Myocyte (in vitro differentiated cells): ENCODE results near the gene LST1. TPM values are rescaled to one million over a fixed set of nuclear protein-coding genes. Genes with fewer than 3 reads are reported as not detected.
A peak's percentile ranks its signal among the peaks of the same experiment; 100 is the strongest.

Experiments
- DNase-seq: peaks from one replicate; pipeline ENCODE4 v3.0.0-alpha.2; 2012; ENCODE audit warnings: low read depth
- total RNA-seq: library from RNA; depleted of rRNA; stranded (reverse); fragments of >200 nt; gene quantifications from 2 replicates; pipeline ENCODE4 v1.2.3, GENCODE V29; 2014

LST1 gene
- total RNA-seq, 1 donor from 2014 or later = not detected

DNA sequence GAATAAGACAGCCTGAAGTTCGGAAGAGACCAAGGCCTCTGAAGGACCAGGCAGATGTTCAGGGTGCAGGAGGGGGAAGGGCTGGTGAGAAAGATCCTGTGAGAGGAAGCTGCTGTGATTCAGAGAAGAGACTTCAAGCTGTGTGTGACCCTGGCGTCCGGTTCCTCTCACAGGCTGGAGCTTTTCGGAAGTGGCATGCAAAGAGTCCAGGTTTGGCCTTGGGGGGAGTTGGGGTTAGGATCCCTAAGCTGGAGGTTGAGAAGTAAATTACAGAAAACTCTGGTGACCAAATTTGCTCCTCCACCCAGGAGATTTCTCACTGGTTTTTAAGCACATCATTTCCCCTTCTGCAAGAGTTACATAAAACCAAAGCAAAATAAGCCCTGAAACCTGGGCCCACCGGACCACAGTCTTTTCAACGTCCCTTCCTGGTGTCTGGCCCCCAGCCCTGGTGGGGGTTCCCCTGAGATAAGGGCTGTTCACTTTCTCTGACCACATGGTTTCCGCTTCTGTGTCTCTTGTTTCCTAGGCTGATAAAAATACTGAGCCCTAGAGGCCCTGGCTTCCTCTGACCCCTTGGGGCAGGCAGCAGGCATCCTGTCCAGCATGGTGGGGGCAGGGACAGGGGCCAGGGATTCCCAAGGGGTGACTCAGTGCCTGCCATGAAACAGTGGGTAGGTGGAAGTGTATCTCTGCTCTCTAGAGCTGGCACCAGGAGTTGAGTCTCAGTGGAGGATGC is 25.9 kb upstream of the LST1 start:
- DNase-seq = peak; percentile 85

DNA sequence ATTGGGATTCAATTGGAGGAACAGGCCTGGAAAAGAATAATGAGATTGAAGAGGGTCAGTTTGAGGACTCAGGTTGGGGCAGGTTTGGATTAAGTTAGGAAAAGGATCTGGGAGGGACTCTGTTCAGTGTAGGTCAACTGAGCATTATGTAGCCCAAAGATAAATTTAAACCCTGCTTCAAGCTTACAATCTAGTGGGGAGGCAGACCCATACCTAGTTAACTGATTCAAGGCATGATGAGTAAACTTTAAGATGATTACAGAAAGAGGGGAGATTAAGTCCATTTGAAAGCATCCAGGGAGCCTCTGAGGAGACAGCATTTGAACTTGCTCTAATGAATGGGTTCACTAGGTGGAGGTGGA is 25.4 kb upstream of the LST1 start:
- DNase-seq = no peak

DNA sequence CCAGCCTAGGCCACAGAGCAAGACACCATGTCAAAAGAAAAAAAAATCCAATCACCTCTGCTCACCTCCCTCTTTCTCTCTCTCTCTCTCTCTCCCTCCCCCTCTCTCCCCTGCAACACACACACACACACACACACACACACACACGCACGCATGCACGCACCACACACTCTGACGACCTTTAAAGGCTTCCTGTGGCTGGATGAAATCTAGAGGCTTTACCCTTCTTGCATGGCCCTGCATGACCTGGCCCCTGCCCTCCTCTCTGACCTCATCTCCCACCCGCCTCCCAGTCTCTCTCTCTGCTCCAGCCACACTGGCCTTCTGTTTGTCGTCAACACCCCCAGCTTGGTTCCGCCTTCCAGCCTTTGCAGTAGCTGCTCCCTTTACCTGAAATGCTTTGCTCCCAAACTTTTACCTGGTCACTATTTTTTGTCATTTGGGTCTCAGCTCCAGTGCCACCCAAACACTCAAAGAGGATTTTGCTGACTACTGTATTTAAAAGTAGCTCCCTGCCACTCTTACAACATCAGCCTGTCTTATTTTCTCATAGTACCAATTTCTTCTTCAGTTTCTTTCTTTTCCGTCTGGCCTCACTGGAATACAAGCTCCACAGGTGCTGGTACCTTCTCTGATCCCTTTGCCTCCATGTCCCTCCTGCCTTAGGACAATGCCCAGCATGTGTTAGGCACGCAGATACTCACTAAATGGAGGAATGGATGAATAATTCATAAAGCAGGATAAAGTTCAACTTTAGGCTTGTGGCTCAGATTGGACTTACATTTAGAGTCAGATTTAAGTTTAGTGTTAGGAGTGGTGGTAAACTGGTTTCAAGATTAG is 18.3 kb upstream of the LST1 start:
- DNase-seq = no peak

DNA sequence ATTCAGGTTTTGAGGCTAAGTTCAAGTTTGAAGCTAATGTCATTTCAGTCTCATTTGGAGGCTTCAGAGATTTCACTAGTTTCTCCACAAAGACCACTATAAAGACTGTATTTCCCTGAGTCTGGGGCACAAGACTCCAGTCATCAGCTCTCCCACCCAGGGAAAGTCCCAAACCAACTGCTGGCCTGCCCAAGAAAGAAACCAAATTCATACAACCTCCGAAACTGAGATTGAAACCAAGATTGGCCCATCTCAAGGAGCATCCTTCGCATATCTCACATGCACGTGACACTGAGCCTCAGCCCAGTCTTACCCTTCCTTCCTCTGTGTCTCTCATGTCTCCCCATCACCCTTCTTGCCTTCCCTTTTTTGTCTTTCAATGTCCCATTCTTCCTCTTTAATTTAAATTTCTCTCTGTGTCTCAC is 17.5 kb upstream of the LST1 start:
- no peak for DNase-seq

DNA sequence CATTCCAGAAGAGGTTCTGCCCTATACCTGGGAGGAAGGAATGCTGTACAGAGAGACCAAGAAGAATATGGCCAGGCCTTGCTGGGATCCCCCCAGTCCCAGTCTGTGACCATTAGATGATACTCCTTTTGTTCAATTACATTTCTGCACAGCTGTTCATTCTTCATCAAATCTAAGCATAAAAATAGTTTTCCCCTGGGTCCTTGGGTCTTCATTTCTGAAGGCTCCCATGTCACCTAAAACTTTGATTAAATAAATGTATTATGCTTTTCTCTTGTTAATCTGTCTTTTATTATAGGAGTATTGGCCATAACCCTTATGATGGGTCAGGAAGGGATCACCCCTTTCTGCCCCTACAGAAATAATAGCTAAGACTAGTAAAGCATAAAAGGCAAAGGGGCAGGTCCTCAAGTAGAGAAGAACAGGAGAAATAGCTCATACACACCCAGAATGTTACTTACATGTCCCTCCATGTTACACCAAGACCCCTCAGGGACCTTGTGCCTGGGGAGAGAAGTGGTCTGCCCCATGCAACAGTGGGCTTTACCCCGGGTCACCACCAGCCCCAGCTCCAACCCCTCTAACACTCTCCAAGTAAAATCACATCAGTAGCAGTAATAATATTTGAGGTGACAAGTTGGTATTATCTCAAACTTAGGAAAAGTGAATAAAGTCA is 16.1 kb upstream of the LST1 start:
- DNase-seq = no peak

DNA sequence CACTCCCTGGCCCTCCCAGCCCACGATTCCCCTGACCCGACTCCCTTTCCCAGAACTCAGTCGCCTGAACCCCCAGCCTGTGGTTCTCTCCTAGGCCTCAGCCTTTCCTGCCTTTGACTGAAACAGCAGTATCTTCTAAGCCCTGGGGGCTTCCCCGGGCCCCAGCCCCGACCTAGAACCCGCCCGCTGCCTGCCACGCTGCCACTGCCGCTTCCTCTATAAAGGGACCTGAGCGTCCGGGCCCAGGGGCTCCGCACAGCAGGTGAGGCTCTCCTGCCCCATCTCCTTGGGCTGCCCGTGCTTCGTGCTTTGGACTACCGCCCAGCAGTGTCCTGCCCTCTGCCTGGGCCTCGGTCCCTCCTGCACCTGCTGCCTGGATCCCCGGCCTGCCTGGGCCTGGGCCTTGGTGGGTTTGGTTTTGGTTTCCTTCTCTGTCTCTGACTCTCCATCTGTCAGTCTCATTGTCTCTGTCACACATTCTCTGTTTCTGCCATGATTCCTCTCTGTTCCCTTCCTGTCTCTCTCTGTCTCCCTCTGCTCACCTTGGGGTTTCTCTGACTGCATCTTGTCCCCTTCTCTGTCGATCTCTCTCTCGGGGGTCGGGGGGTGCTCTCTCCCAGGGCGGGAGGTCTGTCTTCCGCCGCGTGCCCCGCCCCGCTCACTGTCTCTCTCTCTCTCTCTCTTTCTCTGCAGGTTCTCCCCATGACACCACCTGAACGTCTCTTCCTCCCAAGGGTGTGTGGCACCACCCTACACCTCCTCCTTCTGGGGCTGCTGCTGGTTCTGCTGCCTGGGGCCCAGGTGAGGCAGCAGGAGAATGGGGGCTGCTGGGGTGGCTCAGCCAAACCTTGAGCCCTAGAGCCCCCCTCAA is 13.8 kb upstream of the LST1 start, which contains the start of gene LTA:
Gene LTA, plus strand, starts transcription at position 249 of the 871 bp plus-strand sequence. Its CDS starts 454 bp downstream, at position 703.
- no peak for DNase-seq

DNA sequence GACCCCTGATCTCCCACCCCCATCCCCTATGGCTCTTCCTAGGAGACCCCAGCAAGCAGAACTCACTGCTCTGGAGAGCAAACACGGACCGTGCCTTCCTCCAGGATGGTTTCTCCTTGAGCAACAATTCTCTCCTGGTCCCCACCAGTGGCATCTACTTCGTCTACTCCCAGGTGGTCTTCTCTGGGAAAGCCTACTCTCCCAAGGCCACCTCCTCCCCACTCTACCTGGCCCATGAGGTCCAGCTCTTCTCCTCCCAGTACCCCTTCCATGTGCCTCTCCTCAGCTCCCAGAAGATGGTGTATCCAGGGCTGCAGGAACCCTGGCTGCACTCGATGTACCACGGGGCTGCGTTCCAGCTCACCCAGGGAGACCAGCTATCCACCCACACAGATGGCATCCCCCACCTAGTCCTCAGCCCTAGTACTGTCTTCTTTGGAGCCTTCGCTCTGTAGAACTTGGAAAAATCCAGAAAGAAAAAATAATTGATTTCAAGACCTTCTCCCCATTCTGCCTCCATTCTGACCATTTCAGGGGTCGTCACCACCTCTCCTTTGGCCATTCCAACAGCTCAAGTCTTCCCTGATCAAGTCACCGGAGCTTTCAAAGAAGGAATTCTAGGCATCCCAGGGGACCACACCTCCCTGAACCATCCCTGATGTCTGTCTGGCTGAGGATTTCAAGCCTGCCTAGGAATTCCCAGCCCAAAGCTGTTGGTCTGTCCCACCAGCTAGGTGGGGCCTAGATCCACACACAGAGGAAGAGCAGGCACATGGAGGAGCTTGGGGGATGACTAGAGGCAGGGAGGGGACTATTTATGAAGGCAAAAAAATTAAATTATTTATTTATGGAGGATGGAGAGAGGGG is 12.6 kb upstream of the LST1 start:
- DNase-seq = no peak

DNA sequence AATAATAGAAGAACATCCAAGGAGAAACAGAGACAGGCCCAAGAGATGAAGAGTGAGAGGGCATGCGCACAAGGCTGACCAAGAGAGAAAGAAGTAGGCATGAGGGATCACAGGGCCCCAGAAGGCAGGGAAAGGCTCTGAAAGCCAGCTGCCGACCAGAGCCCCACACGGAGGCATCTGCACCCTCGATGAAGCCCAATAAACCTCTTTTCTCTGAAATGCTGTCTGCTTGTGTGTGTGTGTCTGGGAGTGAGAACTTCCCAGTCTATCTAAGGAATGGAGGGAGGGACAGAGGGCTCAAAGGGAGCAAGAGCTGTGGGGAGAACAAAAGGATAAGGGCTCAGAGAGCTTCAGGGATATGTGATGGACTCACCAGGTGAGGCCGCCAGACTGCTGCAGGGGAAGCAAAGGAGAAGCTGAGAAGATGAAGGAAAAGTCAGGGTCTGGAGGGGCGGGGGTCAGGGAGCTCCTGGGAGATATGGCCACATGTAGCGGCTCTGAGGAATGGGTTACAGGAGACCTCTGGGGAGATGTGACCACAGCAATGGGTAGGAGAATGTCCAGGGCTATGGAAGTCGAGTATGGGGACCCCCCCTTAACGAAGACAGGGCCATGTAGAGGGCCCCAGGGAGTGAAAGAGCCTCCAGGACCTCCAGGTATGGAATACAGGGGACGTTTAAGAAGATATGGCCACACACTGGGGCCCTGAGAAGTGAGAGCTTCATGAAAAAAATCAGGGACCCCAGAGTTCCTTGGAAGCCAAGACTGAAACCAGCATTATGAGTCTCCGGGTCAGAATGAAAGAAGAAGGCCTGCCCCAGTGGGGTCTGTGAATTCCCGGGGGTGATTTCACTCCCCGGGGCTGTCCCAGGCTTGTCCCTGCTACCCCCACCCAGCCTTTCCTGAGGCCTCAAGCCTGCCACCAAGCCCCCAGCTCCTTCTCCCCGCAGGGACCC is 11.7 kb upstream of the LST1 start:
- no peak for DNase-seq

DNA sequence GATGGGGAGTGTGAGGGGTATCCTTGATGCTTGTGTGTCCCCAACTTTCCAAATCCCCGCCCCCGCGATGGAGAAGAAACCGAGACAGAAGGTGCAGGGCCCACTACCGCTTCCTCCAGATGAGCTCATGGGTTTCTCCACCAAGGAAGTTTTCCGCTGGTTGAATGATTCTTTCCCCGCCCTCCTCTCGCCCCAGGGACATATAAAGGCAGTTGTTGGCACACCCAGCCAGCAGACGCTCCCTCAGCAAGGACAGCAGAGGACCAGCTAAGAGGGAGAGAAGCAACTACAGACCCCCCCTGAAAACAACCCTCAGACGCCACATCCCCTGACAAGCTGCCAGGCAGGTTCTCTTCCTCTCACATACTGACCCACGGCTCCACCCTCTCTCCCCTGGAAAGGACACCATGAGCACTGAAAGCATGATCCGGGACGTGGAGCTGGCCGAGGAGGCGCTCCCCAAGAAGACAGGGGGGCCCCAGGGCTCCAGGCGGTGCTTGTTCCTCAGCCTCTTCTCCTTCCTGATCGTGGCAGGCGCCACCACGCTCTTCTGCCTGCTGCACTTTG is 10.7 kb upstream of the LST1 start, which contains the start of gene TNF:
Gene TNF, plus strand, starts transcription at position 231 of the 567 bp plus-strand sequence. Its CDS starts 177 bp downstream, at position 408.
- DNase-seq = no peak

DNA sequence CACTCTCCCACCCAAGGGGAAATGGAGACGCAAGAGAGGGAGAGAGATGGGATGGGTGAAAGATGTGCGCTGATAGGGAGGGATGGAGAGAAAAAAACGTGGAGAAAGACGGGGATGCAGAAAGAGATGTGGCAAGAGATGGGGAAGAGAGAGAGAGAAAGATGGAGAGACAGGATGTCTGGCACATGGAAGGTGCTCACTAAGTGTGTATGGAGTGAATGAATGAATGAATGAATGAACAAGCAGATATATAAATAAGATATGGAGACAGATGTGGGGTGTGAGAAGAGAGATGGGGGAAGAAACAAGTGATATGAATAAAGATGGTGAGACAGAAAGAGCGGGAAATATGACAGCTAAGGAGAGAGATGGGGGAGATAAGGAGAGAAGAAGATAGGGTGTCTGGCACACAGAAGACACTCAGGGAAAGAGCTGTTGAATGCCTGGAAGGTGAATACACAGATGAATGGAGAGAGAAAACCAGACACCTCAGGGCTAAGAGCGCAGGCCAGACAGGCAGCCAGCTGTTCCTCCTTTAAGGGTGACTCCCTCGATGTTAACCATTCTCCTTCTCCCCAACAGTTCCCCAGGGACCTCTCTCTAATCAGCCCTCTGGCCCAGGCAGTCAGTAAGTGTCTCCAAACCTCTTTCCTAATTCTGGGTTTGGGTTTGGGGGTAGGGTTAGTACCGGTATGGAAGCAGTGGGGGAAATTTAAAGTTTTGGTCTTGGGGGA is 10.0 kb upstream of the LST1 start:
- no peak for DNase-seq

DNA sequence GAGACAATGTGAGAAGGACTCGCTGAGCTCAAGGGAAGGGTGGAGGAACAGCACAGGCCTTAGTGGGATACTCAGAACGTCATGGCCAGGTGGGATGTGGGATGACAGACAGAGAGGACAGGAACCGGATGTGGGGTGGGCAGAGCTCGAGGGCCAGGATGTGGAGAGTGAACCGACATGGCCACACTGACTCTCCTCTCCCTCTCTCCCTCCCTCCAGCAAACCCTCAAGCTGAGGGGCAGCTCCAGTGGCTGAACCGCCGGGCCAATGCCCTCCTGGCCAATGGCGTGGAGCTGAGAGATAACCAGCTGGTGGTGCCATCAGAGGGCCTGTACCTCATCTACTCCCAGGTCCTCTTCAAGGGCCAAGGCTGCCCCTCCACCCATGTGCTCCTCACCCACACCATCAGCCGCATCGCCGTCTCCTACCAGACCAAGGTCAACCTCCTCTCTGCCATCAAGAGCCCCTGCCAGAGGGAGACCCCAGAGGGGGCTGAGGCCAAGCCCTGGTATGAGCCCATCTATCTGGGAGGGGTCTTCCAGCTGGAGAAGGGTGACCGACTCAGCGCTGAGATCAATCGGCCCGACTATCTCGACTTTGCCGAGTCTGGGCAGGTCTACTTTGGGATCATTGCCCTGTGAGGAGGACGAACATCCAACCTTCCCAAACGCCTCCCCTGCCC is 9.0 kb upstream of the LST1 start:
- DNase-seq = no peak

DNA sequence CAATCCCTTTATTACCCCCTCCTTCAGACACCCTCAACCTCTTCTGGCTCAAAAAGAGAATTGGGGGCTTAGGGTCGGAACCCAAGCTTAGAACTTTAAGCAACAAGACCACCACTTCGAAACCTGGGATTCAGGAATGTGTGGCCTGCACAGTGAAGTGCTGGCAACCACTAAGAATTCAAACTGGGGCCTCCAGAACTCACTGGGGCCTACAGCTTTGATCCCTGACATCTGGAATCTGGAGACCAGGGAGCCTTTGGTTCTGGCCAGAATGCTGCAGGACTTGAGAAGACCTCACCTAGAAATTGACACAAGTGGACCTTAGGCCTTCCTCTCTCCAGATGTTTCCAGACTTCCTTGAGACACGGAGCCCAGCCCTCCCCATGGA is 8.5 kb upstream of the LST1 start:
- DNase-seq = no peak

DNA sequence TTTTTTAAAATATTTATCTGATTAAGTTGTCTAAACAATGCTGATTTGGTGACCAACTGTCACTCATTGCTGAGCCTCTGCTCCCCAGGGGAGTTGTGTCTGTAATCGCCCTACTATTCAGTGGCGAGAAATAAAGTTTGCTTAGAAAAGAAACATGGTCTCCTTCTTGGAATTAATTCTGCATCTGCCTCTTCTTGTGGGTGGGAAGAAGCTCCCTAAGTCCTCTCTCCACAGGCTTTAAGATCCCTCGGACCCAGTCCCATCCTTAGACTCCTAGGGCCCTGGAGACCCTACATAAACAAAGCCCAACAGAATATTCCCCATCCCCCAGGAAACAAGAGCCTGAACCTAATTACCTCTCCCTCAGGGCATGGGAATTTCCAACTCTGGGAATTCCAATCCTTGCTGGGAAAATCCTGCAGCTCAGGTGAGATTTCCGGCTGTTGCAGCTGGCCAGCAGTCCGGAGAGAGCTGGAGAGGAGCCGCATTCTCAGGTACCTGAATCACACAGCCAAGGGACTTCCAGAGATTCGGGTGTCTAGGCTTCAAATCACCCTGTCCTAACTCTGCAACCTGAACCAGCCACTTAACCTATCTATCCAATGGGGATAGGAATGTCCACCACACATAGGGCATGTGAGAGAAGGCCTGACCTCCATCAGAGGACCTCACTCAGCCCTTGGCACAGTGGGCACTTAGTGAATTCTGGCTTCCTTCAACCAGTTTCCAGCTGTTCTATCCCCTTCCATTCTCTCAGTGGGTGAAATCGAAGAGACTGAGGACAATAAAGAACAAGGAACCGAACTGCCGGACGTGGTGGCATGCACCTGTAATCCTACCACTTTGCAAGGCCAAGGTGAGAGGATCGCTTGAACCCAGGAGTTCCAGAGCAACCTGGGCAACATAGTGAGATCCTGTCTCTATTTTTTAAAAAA is 7.6 kb upstream of the LST1 start:
- DNase-seq = no peak

DNA sequence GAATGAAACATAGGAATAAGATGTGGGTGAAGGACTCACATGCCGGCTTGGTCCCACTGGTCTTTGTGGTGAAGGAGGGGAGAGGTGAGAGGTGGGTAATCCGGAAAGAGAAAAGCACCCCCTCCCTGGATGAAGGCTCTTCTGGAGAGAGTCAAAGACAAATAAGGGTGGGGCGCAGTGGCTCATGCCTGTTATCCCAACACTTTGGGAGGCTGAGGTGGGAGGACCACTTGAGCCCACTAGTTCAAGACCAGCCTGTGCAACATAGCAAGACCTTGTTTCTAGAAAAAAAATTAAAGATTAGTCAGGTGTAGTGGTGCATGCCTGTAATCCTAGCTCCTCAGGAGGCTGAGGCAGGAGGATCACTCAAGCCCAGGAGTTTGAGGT is 7.0 kb upstream of the LST1 start:
- DNase-seq = no peak

DNA sequence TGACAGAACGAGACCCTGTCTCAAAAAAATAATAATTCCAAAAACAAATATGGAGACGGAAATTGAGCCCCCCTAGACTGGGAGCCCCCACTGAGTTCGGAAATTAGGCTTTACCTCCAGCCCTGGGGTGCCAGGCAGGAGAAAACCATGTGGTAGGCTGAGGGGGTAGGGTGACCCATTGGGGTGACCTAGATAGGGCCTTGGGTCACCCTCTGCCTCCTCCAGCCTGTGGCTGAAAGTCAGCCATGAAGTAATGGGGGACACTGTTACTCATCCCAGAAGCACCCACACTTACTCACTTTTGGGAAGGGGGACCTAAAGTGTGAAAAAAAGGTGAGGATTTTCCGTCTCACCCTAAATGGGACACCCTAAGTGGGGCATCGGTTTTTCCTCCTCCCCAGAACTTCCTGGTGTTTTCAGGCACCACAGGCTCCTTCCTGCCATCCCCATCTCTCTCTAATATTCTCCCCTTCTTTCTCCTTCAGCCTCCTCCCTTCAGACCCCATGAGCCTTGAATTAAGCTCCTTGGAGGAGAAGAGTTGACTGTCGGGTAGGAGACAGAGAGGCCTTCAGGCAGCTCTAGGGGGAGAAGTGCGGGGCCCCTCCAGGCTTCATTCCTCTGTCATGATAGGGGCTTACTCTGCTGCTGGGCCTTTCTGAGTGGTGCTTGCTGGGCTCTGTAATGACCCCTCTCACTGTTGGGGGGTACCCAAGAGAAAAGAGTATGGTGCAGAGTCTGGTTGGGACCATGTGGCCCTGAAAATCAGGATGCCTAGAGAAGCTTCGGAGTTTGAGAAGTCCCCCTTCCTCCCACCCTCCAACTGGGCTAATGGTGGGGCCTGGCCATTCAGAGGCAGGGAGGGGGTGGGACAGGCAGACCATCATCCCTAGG is 6.3 kb upstream of the LST1 start:
- no peak for DNase-seq
